HCT116 (cell line): ENCODE data around the gene RIC8B. TPM values are rescaled to one million over a fixed set of nuclear protein-coding genes. Genes with fewer than 3 reads are reported as not detected.

Source experiments
- ATAC-seq: fragments of 200-7000 bp; cut with Tn5 transposase; 2 replicates; pipeline ENCODE4 v1.9.1; 2020; ENCODE audit warnings: mild to moderate bottlenecking, moderate library complexity
- BruUV-seq: library from RNA; stranded (reverse); fragments of 400-500 nt; replicated peaks from 2 replicates; lab custom pipeline; 2021; lab: Mats Ljungman, UMichigan
- CTCF ChIA-PET: fragments of 300-600 bp; sonication (Branson Sonifier 250); formaldehyde crosslinking; loops from one replicate; lab custom pipeline; 2021; ENCODE audit warnings: antibody characterized with exemption; lab: Charles Lee
- POLR2A ChIA-PET: fragments of 300-600, 350-600 bp; sonication (Branson Sonifier 250); formaldehyde crosslinking; loops from one replicate; lab custom pipeline; 2021; ENCODE audit warnings: antibody characterized with exemption; lab: Charles Lee
- RAD21 ChIA-PET, 2 experiments: fragments of 300-600 bp; sonication (Branson Sonifier 250); formaldehyde crosslinking; loops; one replicate each; lab custom pipeline; 2023; ENCODE audit warnings: low total read pairs in 2 of 2; ENCODE audit not compliant: uncharacterized antibody in 2 of 2, unreplicated experiment in 2 of 2, low non-redundant PET in 1 of 2; lab: Charles Lee
- DNase-seq: peaks from one replicate; pipeline ENCODE4 v3.0.0-alpha.2; 2010; ENCODE audit warnings: low read depth, low spot score
- H2AFZ ChIP-seq: fragments of 200-600 bp; shearing (Covaris generic), sonication (generic); 2 replicates; pipeline ENCODE4 v1.6.1; 2017; ENCODE audit warnings: low read depth, mixed run types, mixed read lengths, antibody characterized with exemption, low read length; ENCODE audit not compliant: poor library complexity, severe bottlenecking
- H3K27ac ChIP-seq: 2 replicates; pipeline ENCODE4 v1.5.1; 2012; ENCODE audit warnings: low read depth, low read length
- H3K27me3 ChIP-seq: fragments of 200-600 bp; sonication (generic); 2 replicates; pipeline ENCODE4 v1.6.1; 2016; ENCODE audit warnings: mixed run types, low read length, mixed read lengths; ENCODE audit not compliant: insufficient read depth
- H3K36me3 ChIP-seq, 2 experiments: fragments of 200-500 bp in 1 of 2; fragments of 200-600 bp in 1 of 2; sonication (Bioruptor generic) in 1 of 2; sonication (generic) in 1 of 2; 2 replicates each; pipeline versions ENCODE4 v1.5.1 to v1.6.1; 2014 to 2016; ENCODE audit warnings: low read length in 2 of 2, inconsistent platforms in 1 of 2, mixed read lengths in 1 of 2, mixed run types in 1 of 2; ENCODE audit not compliant: insufficient read depth in 2 of 2, control insufficient read depth in 1 of 2
- H3K4me1 ChIP-seq, 2 experiments: fragments of 200-600 bp in 1 of 2; sonication (generic) in 1 of 2; 2 replicates each; pipeline versions ENCODE4 v1.5.1 to v1.6.1; 2012 to 2017; ENCODE audit warnings: low read length in 2 of 2, inconsistent platforms in 1 of 2, mild to moderate bottlenecking in 1 of 2, mixed read lengths in 1 of 2, mixed run types in 1 of 2, moderate library complexity in 1 of 2; ENCODE audit not compliant: insufficient read depth in 2 of 2, control insufficient read depth in 1 of 2
- H3K4me2 ChIP-seq: fragments of 200-600 bp; sonication (generic); 2 replicates; pipeline ENCODE4 v1.6.1; 2017; ENCODE audit warnings: mixed run types, low read length, mixed read lengths
- H3K4me3 ChIP-seq, 2 experiments: fragments of 200-600 bp in 1 of 2; sonication (generic) in 1 of 2; replicated peaks in 1 of 2; 2 replicates each; pipeline ENCODE4 v1.5.1; 2011 to 2016; ENCODE audit warnings: low read length in 2 of 2, control low read depth in 1 of 2, low read depth in 1 of 2, mild to moderate bottlenecking in 1 of 2, mixed read lengths in 1 of 2, mixed run types in 1 of 2
- H3K79me2 ChIP-seq: fragments of 200-600 bp; sonication (generic); 2 replicates; pipeline ENCODE4 v1.6.1; 2017; ENCODE audit warnings: mild to moderate bottlenecking, mixed run types, low read length, moderate library complexity, mixed read lengths; ENCODE audit not compliant: insufficient read depth
- H3K9ac ChIP-seq: fragments of 200-600 bp; sonication (generic); 2 replicates; pipeline ENCODE4 v1.6.1; 2016; ENCODE audit warnings: low read length, mixed read lengths
- H3K9me2 ChIP-seq: fragments of 200-600 bp; sonication (generic), shearing (Covaris generic); 2 replicates; pipeline ENCODE4 v1.6.1; 2017; ENCODE audit warnings: mixed run types, mild to moderate bottlenecking, moderate library complexity; ENCODE audit not compliant: insufficient read depth
- H3K9me3 ChIP-seq, 2 experiments: fragments of 200-500 bp in 1 of 2; fragments of 200-600 bp in 1 of 2; sonication (Bioruptor generic) in 1 of 2; sonication (generic) in 1 of 2; 2 replicates each; pipeline ENCODE4 v1.6.1; 2014 to 2017; ENCODE audit warnings: low read length in 2 of 2, mixed read lengths in 2 of 2, inconsistent platforms in 1 of 2, low read depth in 1 of 2, mild to moderate bottlenecking in 1 of 2, mixed run types in 1 of 2, moderate library complexity in 1 of 2; ENCODE audit not compliant: control insufficient read depth in 1 of 2, insufficient read depth in 1 of 2
- H4K20me1 ChIP-seq: fragments of 200-600 bp; sonication (generic), shearing (Covaris generic); 2 replicates; pipeline ENCODE4 v1.6.1; 2017; ENCODE audit warnings: mixed run types, mild to moderate bottlenecking, moderate library complexity; ENCODE audit not compliant: insufficient read depth
- CBX3 ChIP-seq: IDR thresholded peaks from 2 replicates; pipeline ENCODE4 v1.6.1; 2012; ENCODE audit warnings: low read depth
- CTCF ChIP-seq, 3 experiments: fragments of 200-600 bp in 1 of 3; sonication (generic) in 1 of 3; IDR thresholded peaks in 2 of 3; conservative IDR thresholded peaks in 1 of 3; 2 replicates each; pipeline ENCODE4 v1.5.1; 2012 to 2017; ENCODE audit warnings: low read depth in 2 of 3, low read length in 2 of 3, antibody characterized with exemption in 1 of 3, borderline replicate concordance in 1 of 3, control low read depth in 1 of 3, mild to moderate bottlenecking in 1 of 3, mixed read lengths in 1 of 3, mixed run types in 1 of 3, moderate library complexity in 1 of 3; ENCODE audit not compliant: insufficient read depth in 1 of 3
- ELF1 ChIP-seq: IDR thresholded peaks from 2 replicates; pipeline ENCODE4 v1.6.1; 2012; ENCODE audit warnings: low read depth, borderline replicate concordance
- POLR2AphosphoS5 ChIP-seq: IDR thresholded peaks from 2 replicates; pipeline ENCODE4 v1.6.1; 2011; ENCODE audit warnings: mild to moderate bottlenecking, low read depth, low read length, moderate library complexity
- intact Hi-C: fragments of 100-400 bp; cut with micrococcal nuclease; formaldehyde crosslinking; loops from 2 replicates; pipeline ENCODE4 v1.10.0; 2022
- total RNA-seq: library from RNA; stranded (reverse); gene quantifications from one replicate; pipeline ENCODE4 v1.2.1, GENCODE V29; 2021; ENCODE audit not compliant: unreplicated experiment

Gene RIC8B
- total RNA-seq, 1 experiment from 2014 or later = 16.7 TPM

DNA sequence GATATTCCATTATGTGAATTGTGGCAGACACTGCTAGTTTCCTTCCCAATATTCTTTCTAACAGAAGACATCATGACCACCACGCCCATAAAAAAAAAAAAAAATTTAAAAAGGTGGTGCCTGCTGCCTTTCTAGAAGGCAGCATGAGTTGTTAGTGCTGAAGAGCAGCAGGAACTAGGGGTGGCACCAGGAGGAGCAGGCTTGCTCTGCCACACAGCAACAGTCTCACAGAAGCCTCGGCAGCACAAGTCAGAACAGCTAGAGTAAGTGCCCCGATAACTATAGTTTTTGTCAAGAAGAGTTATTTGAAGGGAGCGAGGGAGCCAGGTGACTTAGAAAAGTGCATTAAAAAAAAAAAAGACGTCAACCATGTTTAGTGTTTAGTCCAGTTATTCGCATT is 114.8 kb downstream of the RIC8B start:
- no peaks in the 10 kb centered on the region for H3K27me3 ChIP-seq
- no peak overlapping the region for H3K4me3 ChIP-seq
- TF ChIP-seq CBX3 (no peak), POLR2AphosphoS5 (no peak), CTCF (IDR thresholded peaks at IDR 0.05 in 2 of 3, conservative IDR thresholded peaks at IDR 0.05 in 1 of 3; ENCODE audit: borderline replicate concordance in 1 of 3, insufficient read depth in 1 of 3, low read depth in 2 of 3, low read length in 2 of 3) (no peak)
- no peak overlapping the region for H2AFZ ChIP-seq
- no peaks in the 10 kb centered on the region for H3K79me2 ChIP-seq
- no peak overlapping the region for H3K27ac ChIP-seq
- RAD21 ChIA-PET = no interaction called here
- POLR2A ChIA-PET = no interaction called here
- no peaks in the 10 kb centered on the region for H3K9me2 ChIP-seq
- no peaks in the 10 kb centered on the region for H4K20me1 ChIP-seq
- H3K4me2 ChIP-seq = no peak overlapping the region
- H3K4me1 ChIP-seq = no peaks in the 10 kb centered on the region
- H3K36me3 ChIP-seq = 0 out of 4 replicates have a peak, but pooled peaks cover 0 to 2% of the 10 kb centered on the region in 2 experiments
- H3K9me3 ChIP-seq = no peaks in the 10 kb centered on the region
- CTCF ChIA-PET = no interaction called here
- DNase-seq (no peak), ATAC-seq (no peak)
- no peak overlapping the region for H3K9ac ChIP-seq
- intact Hi-C loops = no loop called here
- BruUV-seq = no TSS peak

GRCh38 chr12:106889950-106890626 is 115.6 kb downstream of the RIC8B start:
- no peak overlapping the region for H3K27ac ChIP-seq
- H3K4me3 ChIP-seq = no peak overlapping the region
- BruUV-seq = TSS peak; percentile 31
- POLR2A ChIA-PET = no interaction called here
- H3K9me2 ChIP-seq = no peaks in the 10 kb centered on the region
- no peaks in the 10 kb centered on the region for H3K9me3 ChIP-seq
- DNase-seq = no peak
- intact Hi-C loops = no loop called here
- RAD21 ChIA-PET = no interaction called here
- H3K4me1 ChIP-seq = no peaks in the 10 kb centered on the region
- H4K20me1 ChIP-seq = no peaks in the 10 kb centered on the region
- CTCF ChIA-PET = no interaction called here
- H2AFZ ChIP-seq = no peak overlapping the region
- no peak overlapping the region for H3K4me2 ChIP-seq
- no peak overlapping the region for H3K9ac ChIP-seq
- H3K79me2 ChIP-seq = no peaks in the 10 kb centered on the region
- TF ChIP-seq ELF1 = no peak
- 0 out of 4 replicates have a peak, but pooled peaks cover 0 to 2% of the 10 kb centered on the region in 2 experiments for H3K36me3 ChIP-seq
- no peak for ATAC-seq
- no peaks in the 10 kb centered on the region for H3K27me3 ChIP-seq
